Uterus (tissue), 4 donors: ENCODE measurements around the gene HCFC1. TPM values are rescaled to one million over a fixed set of nuclear protein-coding genes. Genes with fewer than 3 reads are reported as not detected.
A peak's percentile ranks its signal among the peaks of the same experiment; 100 is the strongest.

Experiments
- DNase-seq, 2 donors: peaks; one replicate each; pipeline ENCODE4 v3.0.0-alpha.2; 2019 to 2020
- H3K27ac ChIP-seq, 2 donors: fragments of 200-600 bp; sonication (generic); 1 replicate in 1 of 2; 2 replicates in 1 of 2; pipeline ENCODE4 v1.5.1; 2016 to 2018
- H3K27me3 ChIP-seq, 2 donors: fragments of 200-600 bp; sonication (generic); one replicate each; pipeline ENCODE4 v1.5.1; 2018 to 2019; ENCODE audit warnings: control low read depth in 1 of 2
- H3K36me3 ChIP-seq, 2 donors: fragments of 200-600 bp; sonication (generic); one replicate each; pipeline ENCODE4 v1.5.1; 2019; ENCODE audit warnings: control low read depth in 1 of 2
- H3K4me1 ChIP-seq, 2 donors: fragments of 200-600 bp; sonication (generic); one replicate each; pipeline ENCODE4 v1.5.1; 2018 to 2019; ENCODE audit warnings: control low read depth in 1 of 2
- H3K4me3 ChIP-seq, 2 donors: fragments of 200-600 bp; sonication (generic); 1 replicate in 1 of 2; 2 replicates in 1 of 2; pipeline ENCODE4 v1.5.1; 2018 to 2019; ENCODE audit warnings: mild to moderate bottlenecking in 1 of 2
- H3K9me3 ChIP-seq, 2 donors: fragments of 200-600 bp; sonication (generic); one replicate each; pipeline ENCODE4 v1.5.1; 2019; ENCODE audit warnings: control low read depth in 1 of 2
- POLR2A ChIP-seq, 2 donors: fragments of 450-650 bp; IDR thresholded peaks; one replicate each; pipeline ENCODE4 v1.6.1; 2016; ENCODE audit warnings: antibody characterized with exemption in 2 of 2, mild to moderate bottlenecking in 1 of 2, moderate library complexity in 1 of 2
- intact Hi-C: fragments of 100-400 bp; cut with DNase I; formaldehyde crosslinking; loops from one replicate; pipeline ENCODE4 v1.15.1; 2023; ENCODE audit warnings: low total_unique reads
- total RNA-seq, 4 donors: library from RNA; depleted of rRNA in 3 of 4; stranded (reverse); fragments of >200 nt in 3 of 4; gene quantifications; one replicate each; pipeline versions ENCODE4 v1.1.0 to v1.2.4, GENCODE V29; 2014 to 2023
- TF ChIP-seq, protein P1 (sequence below), 4 experiments: fragments of 200-600 bp in 2 of 4; fragments of 450-650 bp in 2 of 4; sonication (generic) in 2 of 4; IDR thresholded peaks; one replicate each; pipeline ENCODE4 v1.5.1; 2016 to 2019; ENCODE audit warnings: antibody characterized with exemption in 4 of 4, mild to moderate bottlenecking in 2 of 4, moderate library complexity in 1 of 4
- donor health status: DM: yes; HTN: yes; CAD: no.

Gene HCFC1
- total RNA-seq, 4 donors from 2014 or later: 20.9 to 65.7 (median 37.3) TPM

GRCh38 chrX:153933748-153934147, 37.9 kb downstream of the HCFC1 start:
- Histone ChIP-seq H3K36me3 (no peaks in the 10 kb centered on the region), H3K9me3 (no peaks in the 10 kb centered on the region), H3K27ac (no peak overlapping the region), H3K27me3 (no peaks in the 10 kb centered on the region), H3K4me1 (peaks cover 0 to 5% of the 10 kb centered on the region in 2 donors), H3K4me3 (peak overlapping the region; percentile 31 to 82)
- no peak for DNase-seq
- intact Hi-C loops: no loop called here
- TF ChIP-seq POLR2A (IDR thresholded peaks at IDR 0.05): no peak
- TF ChIP-seq, protein P1, sequence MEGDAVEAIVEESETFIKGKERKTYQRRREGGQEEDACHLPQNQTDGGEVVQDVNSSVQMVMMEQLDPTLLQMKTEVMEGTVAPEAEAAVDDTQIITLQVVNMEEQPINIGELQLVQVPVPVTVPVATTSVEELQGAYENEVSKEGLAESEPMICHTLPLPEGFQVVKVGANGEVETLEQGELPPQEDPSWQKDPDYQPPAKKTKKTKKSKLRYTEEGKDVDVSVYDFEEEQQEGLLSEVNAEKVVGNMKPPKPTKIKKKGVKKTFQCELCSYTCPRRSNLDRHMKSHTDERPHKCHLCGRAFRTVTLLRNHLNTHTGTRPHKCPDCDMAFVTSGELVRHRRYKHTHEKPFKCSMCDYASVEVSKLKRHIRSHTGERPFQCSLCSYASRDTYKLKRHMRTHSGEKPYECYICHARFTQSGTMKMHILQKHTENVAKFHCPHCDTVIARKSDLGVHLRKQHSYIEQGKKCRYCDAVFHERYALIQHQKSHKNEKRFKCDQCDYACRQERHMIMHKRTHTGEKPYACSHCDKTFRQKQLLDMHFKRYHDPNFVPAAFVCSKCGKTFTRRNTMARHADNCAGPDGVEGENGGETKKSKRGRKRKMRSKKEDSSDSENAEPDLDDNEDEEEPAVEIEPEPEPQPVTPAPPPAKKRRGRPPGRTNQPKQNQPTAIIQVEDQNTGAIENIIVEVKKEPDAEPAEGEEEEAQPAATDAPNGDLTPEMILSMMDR (IDR thresholded peaks at IDR 0.05): no peak

DNA sequence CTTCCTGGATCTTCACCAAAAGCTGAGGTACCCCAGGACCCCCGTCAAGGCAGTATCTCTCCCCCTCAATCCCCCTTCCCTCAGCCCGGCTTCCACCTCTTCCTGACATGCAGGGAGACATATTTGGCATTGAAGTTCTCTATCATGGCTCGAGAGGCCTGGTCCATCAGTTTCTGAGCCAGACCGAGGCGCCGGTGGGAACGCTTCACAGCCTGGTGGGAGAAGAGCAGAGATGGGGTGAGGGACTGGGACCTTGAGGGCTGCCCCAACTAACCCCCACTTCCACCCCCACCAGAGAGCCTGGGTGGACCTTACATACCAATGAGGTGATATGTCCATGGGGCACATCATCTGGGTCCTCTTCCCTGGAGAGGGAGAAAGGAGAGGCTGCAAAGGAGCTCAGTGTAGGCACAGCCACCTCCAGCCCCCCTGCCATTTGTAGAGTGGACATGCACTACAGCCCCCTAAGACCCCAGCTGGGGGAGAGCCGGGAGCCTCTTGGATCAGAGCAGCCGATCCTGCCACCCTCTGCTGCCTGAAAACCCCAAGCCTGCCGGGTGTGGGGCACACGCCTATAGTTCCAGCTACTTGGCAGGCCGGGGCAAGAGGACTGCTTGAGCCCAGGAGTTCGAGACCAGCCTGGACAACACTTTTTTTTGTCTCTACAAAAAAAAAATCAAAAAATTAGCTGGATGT, 39.2 kb downstream of the HCFC1 start:
- intact Hi-C loops: no loop called here
- Histone ChIP-seq H3K36me3 (no peaks in the 10 kb centered on the region), H3K9me3 (no peaks in the 10 kb centered on the region), H3K27ac (no peak overlapping the region), H3K27me3 (no peaks in the 10 kb centered on the region), H3K4me3 (no peak overlapping the region), H3K4me1 (peaks cover under 1 to 5% of the 10 kb centered on the region in 2 donors)
- no peak for DNase-seq
- TF ChIP-seq, protein P1 (IDR thresholded peaks at IDR 0.05): no peak
- no peak for TF ChIP-seq POLR2A (IDR thresholded peaks at IDR 0.05)

- Histone ChIP-seq H3K9me3 (no peaks in the 10 kb centered on the region), H3K4me1 (peaks cover 4 to 8% of the 10 kb centered on the region in 2 donors), H3K27me3 (no peaks in the 10 kb centered on the region), H3K36me3 (no peaks in the 10 kb centered on the region), H3K27ac (no peak overlapping the region), H3K4me3 (no peak overlapping the region)
- no peak for DNase-seq
- TF ChIP-seq POLR2A (IDR thresholded peaks at IDR 0.05): no peak
- TF ChIP-seq, protein P1 (IDR thresholded peaks at IDR 0.05): no peak
- intact Hi-C loops: no loop called here
Measured at GRCh38 chrX:153931748-153932147, 39.9 kb downstream of the HCFC1 start.

DNA sequence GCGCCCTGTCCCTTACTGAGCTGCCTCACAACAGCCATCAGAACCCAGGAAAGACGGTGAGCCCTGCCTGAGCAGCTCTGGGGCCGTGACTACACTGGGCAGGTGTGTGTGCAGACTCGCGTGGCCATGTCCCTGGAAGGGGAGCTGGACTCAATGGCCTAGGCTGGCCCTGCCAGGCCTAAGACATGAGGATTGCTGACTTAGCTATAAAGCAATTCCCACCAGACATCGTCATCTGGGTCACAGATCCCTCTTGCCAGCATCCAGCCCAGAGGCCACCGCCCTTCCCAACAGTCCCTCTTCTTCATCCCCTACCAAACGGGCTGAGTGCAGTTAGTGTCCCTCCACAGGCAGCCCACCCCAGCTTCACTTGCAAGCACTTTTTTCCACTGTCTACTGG, 40.5 kb downstream of the HCFC1 start:
- TF ChIP-seq POLR2A (IDR thresholded peaks at IDR 0.05): no peak
- TF ChIP-seq, protein P1 (IDR thresholded peaks at IDR 0.05): no peak
- intact Hi-C loops: no loop called here
- H3K27ac ChIP-seq: no peak overlapping the region
- no peak for DNase-seq
- no peaks in the 10 kb centered on the region for H3K27me3 ChIP-seq
- peaks cover 4 to 8% of the 10 kb centered on the region in 2 donors for H3K4me1 ChIP-seq
- no peak overlapping the region for H3K4me3 ChIP-seq
- no peaks in the 10 kb centered on the region for H3K36me3 ChIP-seq
- no peaks in the 10 kb centered on the region for H3K9me3 ChIP-seq

- no peak for DNase-seq
- intact Hi-C loops: no loop called here
- no peak overlapping the region for H3K27ac ChIP-seq
Measured at GRCh38 chrX:153930011-153930910, 41.4 kb downstream of the HCFC1 start.

More at GRCh38 chrX:153930011-153930910, 41.4 kb downstream of the HCFC1 start:
- no peaks in the 10 kb centered on the region for H3K36me3 ChIP-seq
- H3K27me3 ChIP-seq: no peaks in the 10 kb centered on the region
- no peak overlapping the region for H3K4me3 ChIP-seq
- H3K9me3 ChIP-seq: no peaks in the 10 kb centered on the region
- H3K4me1 ChIP-seq: peaks cover 4 to 8% of the 10 kb centered on the region in 2 donors
- no peak for TF ChIP-seq POLR2A (IDR thresholded peaks at IDR 0.05)
- TF ChIP-seq, protein P1 (IDR thresholded peaks at IDR 0.05): no peak
